ACC112 (cell line): Measurements from ENCODE around the gene TMEM233.
A peak's percentile ranks its signal among the peaks of the same experiment; 100 is the strongest.

Source experiments
- H2AFZ ChIP-seq: fragments of 200-600 bp; sonication (generic); one replicate; pipeline ENCODE4 v1.6.0; 2017; ENCODE audit warnings: antibody characterized with exemption, low read length; ENCODE audit not compliant: unreplicated experiment
- H3K27ac ChIP-seq: fragments of 200-600 bp; sonication (generic); 2 replicates; pipeline ENCODE4 v1.5.1; 2014; ENCODE audit warnings: low read depth, mild to moderate bottlenecking, antibody characterized with exemption, low read length, moderate library complexity
- H3K27me3 ChIP-seq: fragments of 200-600 bp; sonication (generic); 2 replicates; pipeline ENCODE4 v1.6.1; 2014; ENCODE audit warnings: mild to moderate bottlenecking, antibody characterized with exemption, low read length, moderate library complexity, mixed read lengths; ENCODE audit not compliant: insufficient read depth
- H3K36me3 ChIP-seq: fragments of 200-600 bp; sonication (generic); 2 replicates; pipeline ENCODE4 v1.6.1; 2016; ENCODE audit warnings: mild to moderate bottlenecking, antibody characterized with exemption, low read length, moderate library complexity, mixed read lengths; ENCODE audit not compliant: insufficient read depth
- H3K4me1 ChIP-seq: fragments of 200-600 bp; sonication (generic); one replicate; pipeline ENCODE4 v1.6.1; 2016; ENCODE audit warnings: low read length, mixed read lengths; ENCODE audit not compliant: insufficient read depth, unreplicated experiment, control insufficient read depth
- H3K4me3 ChIP-seq: fragments of 200-600 bp; sonication (generic); 2 replicates; pipeline ENCODE4 v1.5.1; 2014; ENCODE audit warnings: mild to moderate bottlenecking, low read depth, low read length
- H3K79me2 ChIP-seq: fragments of 200-600 bp; sonication (generic); one replicate; pipeline ENCODE4 v1.6.0; 2016; ENCODE audit warnings: low read length; ENCODE audit not compliant: control insufficient read depth, unreplicated experiment, insufficient read depth

The TMEM233 gene

GRCh38 chr12:119593578-119594398 is at the start of gene TMEM233:
TSS of gene TMEM233 (plus strand) at chr12:119593774. CDS start at chr12:119593849, 75 bp downstream.
- Histone ChIP-seq H3K27ac (peak within 1 kb of the TSS; percentile 28), H3K36me3 (0 out of 2 replicates have a peak, but pooled peaks cover 5% of the 10 kb centered on the region), H3K4me3 (peak within 1 kb of the TSS; percentile 82), H2AFZ (peak within 1 kb of the TSS; percentile 68), H3K4me1 (peaks cover 33% of the 10 kb centered on the region), H3K79me2 (peaks cover 36% of the 10 kb centered on the region), H3K27me3 (no peaks in the 10 kb centered on the region)

GRCh38 chr12:119544765-119545625 is 48.6 kb upstream of the TMEM233 start:
- no peaks in the 10 kb centered on the region for H3K4me1 ChIP-seq
- no peak overlapping the region for H3K27ac ChIP-seq
- peaks cover 38% of the 10 kb centered on the region for H3K27me3 ChIP-seq
- H3K36me3 ChIP-seq: no peaks in the 10 kb centered on the region
- H3K4me3 ChIP-seq: no peak overlapping the region
- no peaks in the 10 kb centered on the region for H3K79me2 ChIP-seq
- H2AFZ ChIP-seq: no peak overlapping the region

GRCh38 chr12:119546340-119546739 is 47.2 kb upstream of the TMEM233 start:
- Histone ChIP-seq H3K36me3 (no peaks in the 10 kb centered on the region), H3K27ac (no peak overlapping the region), H3K4me1 (no peaks in the 10 kb centered on the region), H2AFZ (no peak overlapping the region), H3K4me3 (no peak overlapping the region), H3K79me2 (no peaks in the 10 kb centered on the region), H3K27me3 (peaks cover 52% of the 10 kb centered on the region)

- no peak overlapping the region for H3K27ac ChIP-seq
- H2AFZ ChIP-seq: no peak overlapping the region
- H3K36me3 ChIP-seq: no peaks in the 10 kb centered on the region
- no peaks in the 10 kb centered on the region for H3K4me1 ChIP-seq
- H3K4me3 ChIP-seq: no peak overlapping the region
- no peaks in the 10 kb centered on the region for H3K79me2 ChIP-seq
- H3K27me3 ChIP-seq: peaks cover 53% of the 10 kb centered on the region
Measured at GRCh38 chr12:119547001-119547400, 46.6 kb upstream of the TMEM233 start.

- Histone ChIP-seq H3K27ac (no peak overlapping the region), H3K4me3 (no peak overlapping the region), H2AFZ (no peak overlapping the region), H3K27me3 (peaks cover 26% of the 10 kb centered on the region), H3K79me2 (no peaks in the 10 kb centered on the region), H3K36me3 (no peaks in the 10 kb centered on the region), H3K4me1 (no peaks in the 10 kb centered on the region)
Measured at GRCh38 chr12:119556854-119557253, 36.7 kb upstream of the TMEM233 start.

GRCh38 chr12:119565404-119565803 is 28.2 kb upstream of the TMEM233 start:
- Histone ChIP-seq H3K4me1 (no peaks in the 10 kb centered on the region), H3K27me3 (no peaks in the 10 kb centered on the region), H3K79me2 (no peaks in the 10 kb centered on the region), H2AFZ (no peak overlapping the region), H3K36me3 (no peaks in the 10 kb centered on the region), H3K27ac (no peak overlapping the region), H3K4me3 (no peak overlapping the region)

GRCh38 chr12:119570771-119571170 is 22.8 kb upstream of the TMEM233 start:
- H2AFZ ChIP-seq: no peak overlapping the region
- no peaks in the 10 kb centered on the region for H3K27me3 ChIP-seq
- no peak overlapping the region for H3K27ac ChIP-seq

GRCh38 chr12:119573086-119573485 is 20.5 kb upstream of the TMEM233 start:
- Histone ChIP-seq H3K36me3 (no peaks in the 10 kb centered on the region), H3K4me3 (no peak overlapping the region), H3K27ac (no peak overlapping the region), H3K4me1 (peaks cover 25% of the 10 kb centered on the region), H3K79me2 (no peaks in the 10 kb centered on the region), H2AFZ (no peak overlapping the region), H3K27me3 (no peaks in the 10 kb centered on the region)

More at GRCh38 chr12:119570771-119571170, 22.8 kb upstream of the TMEM233 start:
- no peaks in the 10 kb centered on the region for H3K79me2 ChIP-seq
- H3K36me3 ChIP-seq: no peaks in the 10 kb centered on the region
- peaks cover 10% of the 10 kb centered on the region for H3K4me1 ChIP-seq
- H3K4me3 ChIP-seq: no peak overlapping the region

GRCh38 chr12:119574255-119574654 is 19.3 kb upstream of the TMEM233 start:
- no peak overlapping the region for H2AFZ ChIP-seq
- H3K79me2 ChIP-seq: no peaks in the 10 kb centered on the region
- no peak overlapping the region for H3K27ac ChIP-seq
- no peaks in the 10 kb centered on the region for H3K27me3 ChIP-seq
- no peaks in the 10 kb centered on the region for H3K36me3 ChIP-seq
- H3K4me3 ChIP-seq: no peak overlapping the region
- H3K4me1 ChIP-seq: peaks cover 28% of the 10 kb centered on the region

GRCh38 chr12:119576118-119576810 is 17.3 kb upstream of the TMEM233 start:
- no peaks in the 10 kb centered on the region for H3K79me2 ChIP-seq
- H3K36me3 ChIP-seq: no peaks in the 10 kb centered on the region
- H3K4me1 ChIP-seq: peaks cover 28% of the 10 kb centered on the region
- no peak overlapping the region for H3K27ac ChIP-seq
- no peak overlapping the region for H3K4me3 ChIP-seq
- H2AFZ ChIP-seq: no peak overlapping the region
- no peaks in the 10 kb centered on the region for H3K27me3 ChIP-seq
